CD4-positive, alpha-beta T cell (primary cell): ENCODE results near the gene ZNF865. TPM values are rescaled to one million over a fixed set of nuclear protein-coding genes. Genes with fewer than 3 reads are reported as not detected.

Experiments
- ATAC-seq: fragments of 200-7000 bp; cut with Tn5 transposase; one replicate; pipeline ENCODE4 v1.10.0; 2022; ENCODE audit warnings: mild to moderate bottlenecking; ENCODE audit not compliant: poor library complexity
- CTCF ChIA-PET: fragments of 350-600 bp; sonication (Branson Sonifier 250); formaldehyde crosslinking; loops from one replicate; lab custom pipeline; 2021; ENCODE audit warnings: antibody characterized with exemption, inconsistent platforms; lab: Charles Lee
- POLR2A ChIA-PET: fragments of 350-600 bp; sonication (Branson Sonifier 250); formaldehyde crosslinking; loops from one replicate; lab custom pipeline; 2021; ENCODE audit warnings: antibody characterized with exemption, inconsistent platforms; lab: Charles Lee
- DNase-seq, 14 experiments: peaks; one replicate each; pipeline ENCODE4 v3.0.0-alpha.2; 2013 to 2020; ENCODE audit warnings: mixed read lengths in 2 of 14
- H3K27ac ChIP-seq, 2 donors: one replicate each; pipeline versions ENCODE4 v1.5.1 to v1.7.0; 2013; ENCODE audit warnings: low read length in 2 of 2, low read depth in 1 of 2, mild to moderate bottlenecking in 1 of 2
- H3K27me3 ChIP-seq, 2 experiments: 1 replicate in 1 of 2; 2 replicates in 1 of 2; pipeline versions ENCODE4 v1.6.1 to v1.7.0; 2013; ENCODE audit warnings: low read length in 2 of 2, control low read depth in 1 of 2, mild to moderate bottlenecking in 1 of 2, moderate library complexity in 1 of 2; ENCODE audit not compliant: insufficient read depth in 2 of 2, control insufficient read depth in 1 of 2
- H3K36me3 ChIP-seq: one replicate; pipeline ENCODE4 v1.6.1; 2013; ENCODE audit warnings: low read length, control low read depth; ENCODE audit not compliant: insufficient read depth
- H3K4me1 ChIP-seq: one replicate; pipeline ENCODE4 v1.6.1; 2013; ENCODE audit warnings: low read length, control low read depth; ENCODE audit not compliant: insufficient read depth
- H3K4me3 ChIP-seq: one replicate; pipeline ENCODE4 v1.5.1; 2013; ENCODE audit warnings: mild to moderate bottlenecking, low read length, moderate library complexity
- H3K9me3 ChIP-seq, 2 experiments: 1 replicate in 1 of 2; 2 replicates in 1 of 2; pipeline versions ENCODE4 v1.6.1 to v1.7.0; 2013; ENCODE audit warnings: low read length in 2 of 2, mild to moderate bottlenecking in 2 of 2, control low read depth in 1 of 2, moderate library complexity in 1 of 2; ENCODE audit not compliant: control insufficient read depth in 1 of 2, insufficient read depth in 1 of 2
- H3K27ac Mint-ChIP-seq: one replicate; pipeline ENCODE4 v1.8.0; 2020; ENCODE audit warnings: mixed read lengths
- H3K27me3 Mint-ChIP-seq: one replicate; pipeline ENCODE4 v1.8.0; 2021; ENCODE audit warnings: mixed read lengths
- H3K36me3 Mint-ChIP-seq: one replicate; pipeline ENCODE4 v1.8.0; 2021; ENCODE audit warnings: low read depth, mixed read lengths
- H3K4me1 Mint-ChIP-seq: one replicate; pipeline ENCODE4 v1.8.0; 2021; ENCODE audit warnings: low read depth, mixed read lengths
- H3K4me3 Mint-ChIP-seq: one replicate; pipeline ENCODE4 v1.8.0; 2020; ENCODE audit warnings: mild to moderate bottlenecking, mixed read lengths
- H3K9me3 Mint-ChIP-seq: one replicate; pipeline ENCODE4 v1.8.0; 2020; ENCODE audit warnings: mixed read lengths
- intact Hi-C, 2 experiments: fragments of 100-400 bp; cut with DNase I in 1 of 2; cut with micrococcal nuclease in 1 of 2; formaldehyde crosslinking; loops; one replicate each; pipeline versions ENCODE4 v1.15.1 to v1.9.0; 2023 to 2025; cut with DNase I, micrococcal nuclease
- total RNA-seq, 174 experiments: library from RNA in 2 of 174; stranded (reverse) in 2 of 174; gene quantifications; one replicate each; pipeline ENCODE4 v1.2.3 and lab custom pipeline; 2021 to 2026
- TF ChIP-seq, protein P1 (sequence below): fragments of 200-600 bp; IDR thresholded peaks from one replicate; pipeline ENCODE4 v1.8.0; 2022; ENCODE audit warnings: antibody characterized with exemption, mild to moderate bottlenecking

ZNF865 gene
- total RNA-seq, 2 experiments from 2014 or later: 12.0 to 12.9 TPM

DNA sequence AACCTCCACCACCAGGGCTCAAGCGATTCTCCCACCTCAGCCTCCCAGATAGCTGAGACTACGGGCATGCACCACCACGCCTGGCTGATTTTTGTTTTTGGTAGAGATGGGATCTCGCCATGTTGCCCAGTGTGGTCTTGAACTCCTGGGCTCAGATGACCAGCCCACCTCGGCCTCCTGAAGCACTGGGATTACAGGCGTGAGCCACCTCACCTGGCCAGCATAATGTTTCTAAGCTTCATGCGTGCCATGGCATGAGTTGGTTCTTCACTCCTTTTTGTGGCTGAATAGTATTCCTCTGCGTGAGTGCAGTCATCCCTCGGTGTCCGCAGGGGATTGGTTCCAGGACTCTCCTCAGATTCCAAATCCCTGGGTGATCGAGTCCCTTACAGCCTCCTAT is 20.6 kb upstream of the ZNF865 start:
- DNase-seq: no peak
- Histone ChIP-seq H3K4me3 (no peak overlapping the region), H3K36me3 (no peaks in the 10 kb centered on the region), H3K4me1 (peaks cover 48% of the 10 kb centered on the region), H3K27ac (no peak overlapping the region), H3K9me3 (no peaks in the 10 kb centered on the region), H3K27me3 (no peaks in the 10 kb centered on the region)
- TF ChIP-seq, protein P1, sequence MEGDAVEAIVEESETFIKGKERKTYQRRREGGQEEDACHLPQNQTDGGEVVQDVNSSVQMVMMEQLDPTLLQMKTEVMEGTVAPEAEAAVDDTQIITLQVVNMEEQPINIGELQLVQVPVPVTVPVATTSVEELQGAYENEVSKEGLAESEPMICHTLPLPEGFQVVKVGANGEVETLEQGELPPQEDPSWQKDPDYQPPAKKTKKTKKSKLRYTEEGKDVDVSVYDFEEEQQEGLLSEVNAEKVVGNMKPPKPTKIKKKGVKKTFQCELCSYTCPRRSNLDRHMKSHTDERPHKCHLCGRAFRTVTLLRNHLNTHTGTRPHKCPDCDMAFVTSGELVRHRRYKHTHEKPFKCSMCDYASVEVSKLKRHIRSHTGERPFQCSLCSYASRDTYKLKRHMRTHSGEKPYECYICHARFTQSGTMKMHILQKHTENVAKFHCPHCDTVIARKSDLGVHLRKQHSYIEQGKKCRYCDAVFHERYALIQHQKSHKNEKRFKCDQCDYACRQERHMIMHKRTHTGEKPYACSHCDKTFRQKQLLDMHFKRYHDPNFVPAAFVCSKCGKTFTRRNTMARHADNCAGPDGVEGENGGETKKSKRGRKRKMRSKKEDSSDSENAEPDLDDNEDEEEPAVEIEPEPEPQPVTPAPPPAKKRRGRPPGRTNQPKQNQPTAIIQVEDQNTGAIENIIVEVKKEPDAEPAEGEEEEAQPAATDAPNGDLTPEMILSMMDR: no peak
- intact Hi-C loops: loop anchor here in 1 of 2 experiments (5.0 kb wide), 1 partner anchor 68 kb away; no protein-coding TSS in a partner anchor
- Mint-ChIP-seq H3K27ac (peak overlapping the region; percentile 7), H3K9me3 (no peaks in the 10 kb centered on the region), H3K4me3 (peak overlapping the region; percentile 0), H3K36me3 (peaks cover 5% of the 10 kb centered on the region), H3K4me1 (peaks cover 58% of the 10 kb centered on the region), H3K27me3 (no peaks in the 10 kb centered on the region)
- ATAC-seq: no peak
- ChIA-PET CTCF (interaction anchor here (0.5 kb wide), 1 partner anchor 1118 kb away, joined by 3 read pairs; no protein-coding TSS in a partner anchor), POLR2A (interaction anchor here (1.8 to 3.2 kb wide), 2 partner anchors 14 to 22 kb away, joined by 4 to 23 read pairs; partner anchors contain the start of genes FIZ1 and ZNF524)

DNA sequence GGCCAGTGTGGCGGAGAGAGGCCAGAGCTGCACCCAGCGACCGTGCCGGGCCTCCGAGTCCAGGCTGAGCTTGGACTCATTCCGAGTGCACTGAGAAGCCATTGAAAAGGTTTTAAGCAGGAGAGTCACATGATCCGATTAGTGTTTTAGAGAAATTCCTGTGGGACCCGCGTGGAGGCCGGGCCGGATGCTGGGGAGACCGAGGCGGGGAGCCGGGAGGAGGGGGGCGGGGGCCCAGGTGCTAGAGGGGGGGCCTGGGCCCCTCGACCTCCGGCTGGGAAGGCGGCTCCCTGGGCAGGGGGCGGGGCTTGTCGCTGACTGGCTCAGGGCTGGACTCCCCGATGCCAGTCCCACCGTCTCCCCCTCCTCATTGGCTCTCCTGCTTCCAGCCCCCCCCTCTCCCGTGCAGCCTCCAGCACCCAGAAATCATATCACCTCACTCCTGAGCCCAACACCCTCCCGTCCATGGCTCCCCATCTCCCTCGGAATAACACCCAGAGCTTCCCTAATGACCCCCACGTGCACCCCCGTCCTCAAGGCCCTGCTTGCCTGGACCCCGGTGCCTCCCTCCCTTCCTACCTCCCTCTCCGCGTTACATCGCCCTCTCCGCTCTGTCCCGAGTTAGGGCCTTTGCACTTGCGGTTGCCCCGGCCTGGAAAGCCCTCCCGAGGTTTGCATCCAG is 19.6 kb upstream of the ZNF865 start:
- ATAC-seq: peak; percentile 39
- Mint-ChIP-seq H3K27ac (peak overlapping the region; percentile 7), H3K27me3 (no peaks in the 10 kb centered on the region), H3K9me3 (no peaks in the 10 kb centered on the region), H3K36me3 (no peaks in the 10 kb centered on the region), H3K4me3 (peak overlapping the region; percentile 90), H3K4me1 (peaks cover 53% of the 10 kb centered on the region)
- intact Hi-C loops: loop anchor here in 1 of 2 experiments (2.0 to 5.0 kb wide), 2 partner anchors 21 to 68 kb away; no protein-coding TSS in a partner anchor
- ChIA-PET POLR2A (interaction anchor here (1.0 to 3.2 kb wide), 4 partner anchors 13 to 69 kb away, joined by 4 to 23 read pairs (median 6); partner anchors contain the start of genes FIZ1, U2AF2, ZNF524 and ZNF784), CTCF (interaction anchor here (3.1 kb wide), 1 partner anchor 20 kb away, joined by 12 read pairs; the partner anchor contains the start of gene ZNF865)
- Histone ChIP-seq H3K36me3 (no peaks in the 10 kb centered on the region), H3K4me1 (peaks cover 40% of the 10 kb centered on the region), H3K9me3 (no peaks in the 10 kb centered on the region), H3K4me3 (peak overlapping the region; percentile 45), H3K27me3 (no peaks in the 10 kb centered on the region), H3K27ac (peak overlapping the region in 1 of 2 donors; percentile 6)
- peak in 12 of 14 experiments; percentile 11 to 77 (median 42) for DNase-seq
- TF ChIP-seq, protein P1: no peak

DNA sequence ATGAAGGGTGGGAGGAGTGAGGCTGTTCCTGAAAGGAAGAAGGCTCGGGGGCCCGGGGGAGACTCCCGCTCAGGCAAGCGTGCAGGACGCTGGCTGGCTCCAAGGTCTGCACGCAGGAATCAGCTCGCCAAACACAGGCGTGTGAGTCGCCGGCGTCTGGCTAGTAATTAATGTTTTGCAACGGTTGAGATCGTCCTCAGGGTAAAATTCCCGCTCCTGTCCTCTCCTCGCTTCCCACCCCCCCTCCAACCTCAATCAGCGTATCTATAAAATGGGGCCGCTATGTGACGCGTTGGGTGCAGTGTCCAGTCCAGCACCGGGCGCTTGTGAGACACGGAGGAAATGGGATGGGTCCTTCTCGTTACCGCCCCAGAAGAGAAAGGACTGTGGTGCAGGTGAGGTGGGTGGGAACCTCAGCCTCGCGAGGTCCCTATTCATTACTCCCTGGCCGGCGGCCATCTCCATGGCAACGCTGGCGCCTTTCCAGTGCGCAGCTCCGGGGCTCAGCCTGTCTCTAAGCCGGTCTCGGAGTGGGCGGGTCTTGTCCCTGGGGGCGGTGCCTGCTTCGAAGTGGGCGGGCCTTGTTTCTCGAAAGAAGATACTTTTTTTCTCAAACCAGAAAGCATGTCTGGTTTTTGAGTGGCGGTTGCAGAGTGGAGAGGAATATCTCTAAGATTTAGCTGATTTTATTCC is 18.3 kb upstream of the ZNF865 start:
- Mint-ChIP-seq H3K4me1 (peaks cover 41% of the 10 kb centered on the region), H3K4me3 (peak overlapping the region; percentile 90), H3K9me3 (no peaks in the 10 kb centered on the region), H3K36me3 (peaks cover 6% of the 10 kb centered on the region), H3K27me3 (no peaks in the 10 kb centered on the region), H3K27ac (peak overlapping the region; percentile 71)
- Histone ChIP-seq H3K4me3 (peak overlapping the region; percentile 46), H3K27ac (no peak overlapping the region), H3K9me3 (no peaks in the 10 kb centered on the region), H3K27me3 (no peaks in the 10 kb centered on the region), H3K4me1 (peaks cover 29% of the 10 kb centered on the region), H3K36me3 (peaks cover 3% of the 10 kb centered on the region)
- TF ChIP-seq, protein P1: no peak
- intact Hi-C loops: loop anchor here in 1 of 2 experiments (1.0 to 5.0 kb wide), 3 partner anchors 12 to 70 kb away; partner anchors contain the start of gene FIZ1
- ATAC-seq (peak; percentile 95), DNase-seq (peak; percentile 85 to 96 (median 91))
- ChIA-PET CTCF (interaction anchor here (3.1 kb wide), 1 partner anchor 19 kb away, joined by 12 read pairs; the partner anchor contains the start of gene ZNF865), POLR2A (interaction anchor here (0.6 to 3.2 kb wide), 6 partner anchors 12 to 53 kb away, joined by 3 to 23 read pairs (median 4); partner anchors contain the start of genes FIZ1, ZNF524, ZNF580 and ZNF784)
